Measurements from ENCODE around the gene AXIN1. TPM values are rescaled to one million over a fixed set of nuclear protein-coding genes. Genes with fewer than 3 reads are reported as not detected.
"Not testable (repeated sequence)": the region's sequence is repeated elsewhere in the genome, so short reads cannot be mapped to it uniquely, and the experiment has no call there.

Gene AXIN1
- total RNA-seq, 1 experiment from 2014 or later = 49.8 TPM

DNA sequence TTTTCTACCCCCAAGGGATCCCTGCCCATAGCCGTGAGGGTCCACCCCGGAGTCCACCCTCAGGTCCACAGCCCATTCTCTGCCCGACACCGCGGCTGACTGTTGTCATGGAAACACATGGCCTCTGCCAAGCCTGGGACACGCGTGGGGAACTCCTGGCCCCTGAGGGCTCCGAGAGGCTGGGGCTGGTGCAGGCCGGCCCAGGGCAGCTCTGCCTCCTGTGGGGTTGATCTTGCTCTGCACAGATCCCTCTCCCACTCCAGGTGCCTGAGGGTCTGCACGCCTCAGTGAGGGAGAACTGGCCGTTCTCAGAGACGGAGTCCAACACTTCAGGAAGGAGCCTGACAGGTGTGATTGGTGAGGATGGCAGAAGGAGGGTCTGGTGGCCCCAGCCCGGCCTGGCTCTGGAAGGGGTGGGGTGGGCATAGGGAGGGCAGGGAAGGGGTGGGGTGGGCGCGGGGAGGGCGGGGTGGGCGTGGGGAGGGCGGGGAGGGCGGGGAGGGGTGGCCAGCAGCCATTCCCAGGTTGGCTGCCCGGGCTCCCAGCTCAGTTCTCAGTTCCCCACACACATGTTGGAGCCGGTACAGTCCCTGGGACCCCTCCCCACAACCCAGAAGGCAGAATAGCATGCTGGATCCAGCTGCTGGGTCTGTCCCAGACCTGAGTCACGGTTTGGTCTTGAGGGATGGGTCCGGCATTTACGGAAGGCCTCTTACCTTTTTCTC lies 11.4 kb upstream of the AXIN1 start:
- Mint-ChIP-seq H3K36me3 (ENCODE audit: insufficient read depth, unreplicated experiment) (peaks cover 32% of the 10 kb centered on the region), H3K4me3 (ENCODE audit: low read depth, unreplicated experiment) (no peak overlapping the region), H3K27ac (ENCODE audit: unreplicated experiment) (no peak overlapping the region), H3K27me3 (ENCODE audit: unreplicated experiment) (peaks cover 20% of the 10 kb centered on the region), H3K9me3 (ENCODE audit: low read depth, unreplicated experiment) (no peaks in the 10 kb centered on the region), H3K4me1 (ENCODE audit: low read depth, unreplicated experiment) (no peaks in the 10 kb centered on the region)
- TF ChIP-seq, protein P1, sequence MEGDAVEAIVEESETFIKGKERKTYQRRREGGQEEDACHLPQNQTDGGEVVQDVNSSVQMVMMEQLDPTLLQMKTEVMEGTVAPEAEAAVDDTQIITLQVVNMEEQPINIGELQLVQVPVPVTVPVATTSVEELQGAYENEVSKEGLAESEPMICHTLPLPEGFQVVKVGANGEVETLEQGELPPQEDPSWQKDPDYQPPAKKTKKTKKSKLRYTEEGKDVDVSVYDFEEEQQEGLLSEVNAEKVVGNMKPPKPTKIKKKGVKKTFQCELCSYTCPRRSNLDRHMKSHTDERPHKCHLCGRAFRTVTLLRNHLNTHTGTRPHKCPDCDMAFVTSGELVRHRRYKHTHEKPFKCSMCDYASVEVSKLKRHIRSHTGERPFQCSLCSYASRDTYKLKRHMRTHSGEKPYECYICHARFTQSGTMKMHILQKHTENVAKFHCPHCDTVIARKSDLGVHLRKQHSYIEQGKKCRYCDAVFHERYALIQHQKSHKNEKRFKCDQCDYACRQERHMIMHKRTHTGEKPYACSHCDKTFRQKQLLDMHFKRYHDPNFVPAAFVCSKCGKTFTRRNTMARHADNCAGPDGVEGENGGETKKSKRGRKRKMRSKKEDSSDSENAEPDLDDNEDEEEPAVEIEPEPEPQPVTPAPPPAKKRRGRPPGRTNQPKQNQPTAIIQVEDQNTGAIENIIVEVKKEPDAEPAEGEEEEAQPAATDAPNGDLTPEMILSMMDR (IDR thresholded peaks at IDR 0.05; ENCODE audit: unreplicated experiment) = no peak
- CTCF ChIA-PET = no interaction called here
- intact Hi-C loops (cut with micrococcal nuclease; ENCODE audit: unreplicated experiment) = no loop called here
- no peak for DNase-seq
- BruUV-seq (replicated peaks) = no TSS peak

DNA sequence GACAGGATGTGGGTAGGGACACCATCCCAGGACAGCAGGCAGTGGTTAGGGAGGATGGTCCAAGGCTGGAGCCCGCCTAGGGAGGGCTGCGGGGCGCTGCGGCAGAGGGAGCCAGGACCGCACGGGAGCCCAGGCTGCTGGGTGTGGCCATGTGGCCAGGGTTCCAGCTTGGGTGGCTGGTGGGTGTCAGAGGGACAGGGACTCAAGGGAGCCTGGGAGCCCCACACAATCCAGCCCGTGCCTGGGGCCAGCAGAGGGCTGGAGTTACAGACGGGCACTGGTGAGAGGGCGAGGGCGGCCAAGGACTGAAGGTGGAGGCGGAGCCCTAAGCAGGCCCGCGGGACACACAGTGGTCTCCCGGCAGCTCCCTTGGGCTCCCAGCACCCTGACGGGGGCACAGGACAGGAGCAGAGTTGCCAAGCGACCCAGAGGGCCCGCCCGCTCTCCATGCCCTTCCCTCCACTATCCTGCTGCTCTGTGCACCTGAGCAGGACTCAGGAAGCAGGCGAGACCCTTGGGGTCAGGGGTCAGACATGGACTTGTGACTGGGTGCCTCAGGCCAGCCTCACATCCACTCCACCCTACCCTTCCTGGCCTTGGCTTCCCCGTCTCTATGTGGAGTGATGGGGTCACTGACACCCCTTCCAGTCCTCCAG lies 10.7 kb upstream of the AXIN1 start:
- Mint-ChIP-seq H3K36me3 (ENCODE audit: insufficient read depth, unreplicated experiment) (peaks cover 25% of the 10 kb centered on the region), H3K4me3 (ENCODE audit: low read depth, unreplicated experiment) (no peak overlapping the region), H3K27me3 (ENCODE audit: unreplicated experiment) (peaks cover 20% of the 10 kb centered on the region), H3K9me3 (ENCODE audit: low read depth, unreplicated experiment) (no peaks in the 10 kb centered on the region), H3K4me1 (ENCODE audit: low read depth, unreplicated experiment) (no peaks in the 10 kb centered on the region), H3K27ac (ENCODE audit: unreplicated experiment) (no peak overlapping the region)
- intact Hi-C loops (cut with micrococcal nuclease; ENCODE audit: unreplicated experiment) = no loop called here
- CTCF ChIA-PET = interaction anchor here (0.6 to 2.0 kb wide), 5 partner anchors 7 to 256 kb away, joined by 3 to 32 read pairs (median 3); partner anchors contain the start of gene MRPL28
- no peak for DNase-seq
- TF ChIP-seq, protein P1 (IDR thresholded peaks at IDR 0.05; ENCODE audit: unreplicated experiment) = no peak
- BruUV-seq (replicated peaks) = no TSS peak

DNA sequence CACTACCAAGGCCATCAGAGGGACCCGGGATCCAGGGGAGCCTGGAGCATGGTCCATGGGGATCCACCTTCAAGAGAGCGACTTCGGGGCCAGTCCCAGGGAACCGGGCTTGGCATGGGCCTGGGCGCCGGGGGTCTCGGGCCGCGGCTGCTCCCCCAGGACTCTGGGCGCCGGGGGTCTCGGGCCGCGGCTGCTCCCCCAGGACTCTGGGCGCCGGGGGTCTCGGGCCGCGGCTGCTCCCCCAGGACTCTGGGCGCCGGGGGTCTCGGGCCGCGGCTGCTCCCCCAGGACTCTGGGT lies 10.1 kb upstream of the AXIN1 start:
- BruUV-seq (replicated peaks); DNase-seq; H3K9me3 Mint-ChIP-seq (ENCODE audit: low read depth, unreplicated experiment); H3K27ac Mint-ChIP-seq (ENCODE audit: unreplicated experiment); H3K4me1 Mint-ChIP-seq (ENCODE audit: low read depth, unreplicated experiment): not testable (repeated sequence)
- Mint-ChIP-seq H3K36me3 (ENCODE audit: insufficient read depth, unreplicated experiment) (peaks cover 24% of the 10 kb centered on the region), H3K27me3 (ENCODE audit: unreplicated experiment) (peaks cover 20% of the 10 kb centered on the region), H3K4me3 (ENCODE audit: low read depth, unreplicated experiment) (peak overlapping the region; percentile 10)
- intact Hi-C loops (cut with micrococcal nuclease; ENCODE audit: unreplicated experiment) = loop anchor here (1.0 kb wide), 1 partner anchor 255 kb away; no protein-coding TSS in a partner anchor
- CTCF ChIA-PET = interaction anchor here (0.6 to 2.0 kb wide), 14 partner anchors 8 to 313 kb away, joined by 3 to 32 read pairs (median 4); partner anchors contain the start of genes FAM234A, MRPL28 and RHBDL1

DNA sequence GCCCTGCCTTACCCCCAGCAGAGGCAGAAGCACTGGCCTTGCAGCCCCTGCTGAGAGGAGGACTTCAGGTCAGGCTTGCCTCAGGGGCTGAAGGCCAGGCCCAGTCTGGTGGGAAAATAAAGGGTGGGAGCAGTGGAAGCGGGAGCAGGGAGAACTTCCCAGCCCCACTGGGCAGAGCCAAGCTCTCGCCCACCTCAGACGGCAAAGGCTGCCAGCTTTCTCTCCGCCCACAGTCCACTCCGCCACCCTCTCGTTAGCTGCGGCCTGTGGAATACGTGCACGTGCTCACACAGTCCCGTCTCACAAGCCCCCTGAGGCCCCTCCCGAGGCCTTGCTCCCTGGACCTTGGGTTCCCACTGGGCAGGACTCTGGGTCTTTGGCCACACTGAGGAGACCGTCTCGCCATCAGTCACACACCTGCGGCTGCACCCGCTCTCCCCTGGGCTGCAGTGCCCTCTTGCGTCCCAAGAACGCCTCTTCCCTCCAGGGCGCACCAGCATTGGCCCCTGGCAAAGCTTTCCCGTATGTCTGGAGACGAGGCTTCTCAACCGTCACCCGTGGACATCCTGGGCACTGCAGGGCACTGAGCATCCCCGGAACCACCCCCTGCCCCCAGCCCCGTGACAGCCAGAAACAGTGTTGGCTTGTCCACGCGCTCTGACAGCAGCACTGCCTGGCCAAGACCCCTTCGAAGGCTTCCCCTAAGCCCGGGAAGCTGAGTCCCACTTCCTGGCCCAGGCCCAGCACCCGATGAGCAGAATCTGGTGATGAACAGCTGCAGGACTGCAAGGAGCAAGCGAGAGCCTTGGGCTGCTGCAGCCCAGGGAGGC lies 9.6 kb upstream of the AXIN1 start:
- Mint-ChIP-seq H3K36me3 (ENCODE audit: insufficient read depth, unreplicated experiment) (peaks cover 18% of the 10 kb centered on the region), H3K4me1 (ENCODE audit: low read depth, unreplicated experiment) (no peaks in the 10 kb centered on the region), H3K27ac (ENCODE audit: unreplicated experiment) (no peak overlapping the region), H3K4me3 (ENCODE audit: low read depth, unreplicated experiment) (peak overlapping the region; percentile 10), H3K27me3 (ENCODE audit: unreplicated experiment) (peaks cover 20% of the 10 kb centered on the region), H3K9me3 (ENCODE audit: low read depth, unreplicated experiment) (no peaks in the 10 kb centered on the region)
- CTCF ChIA-PET = interaction anchor here (0.6 to 2.0 kb wide), 17 partner anchors 8 to 313 kb away, joined by 3 to 32 read pairs (median 4); partner anchors contain the start of genes AXIN1, FAM234A, MRPL28 and POLR3K
- BruUV-seq (replicated peaks) = no TSS peak
- TF ChIP-seq, protein P1 (IDR thresholded peaks at IDR 0.05; ENCODE audit: unreplicated experiment) = peak; percentile 89
- intact Hi-C loops (cut with micrococcal nuclease; ENCODE audit: unreplicated experiment) = loop anchor here (1.0 kb wide), 1 partner anchor 255 kb away; no protein-coding TSS in a partner anchor
- DNase-seq = peak; percentile 91

Measured in Calu3 (cell line).